Stimulated activated CD8-positive, alpha-beta memory T cell treated with anti-CD3 and anti-CD28 coated beads, Interleukin-15, amount 100 ng/mL, for 1 hour (primary cell): ENCODE results near the gene CNOT3.

Source experiments
- DNase-seq: peaks from one replicate; pipeline ENCODE4 v3.0.0-alpha.2; 2020; ENCODE audit warnings: low read depth

The CNOT3 gene

GRCh38 chr19:54151362-54152035 is 13.9 kb downstream of the CNOT3 start:
- DNase-seq = no peak

- DNase-seq = no peak
Observed at GRCh38 chr19:54152267-54152666, 14.7 kb downstream of the CNOT3 start.

- DNase-seq = no peak
Observed at GRCh38 chr19:54152878-54153524, 15.4 kb downstream of the CNOT3 start.

- DNase-seq = no peak
Observed at GRCh38 chr19:54153731-54154326, 16.3 kb downstream of the CNOT3 start.

- DNase-seq = no peak
Observed at GRCh38 chr19:54154603-54155345, 17.2 kb downstream of the CNOT3 start.

- DNase-seq = no peak
Observed at GRCh38 chr19:54155694-54156093, 18.1 kb downstream of the CNOT3 start.

- DNase-seq = no peak
Observed at GRCh38 chr19:54156490-54156889, 18.9 kb downstream of the CNOT3 start.

- DNase-seq = no peak
Observed at GRCh38 chr19:54156953-54157352, 19.4 kb downstream of the CNOT3 start.

GRCh38 chr19:54158812-54159351 is 21.3 kb downstream of the CNOT3 start:
- no peak for DNase-seq

- peak; percentile 96 for DNase-seq
Observed at GRCh38 chr19:54159352-54160181, 22.0 kb downstream of the CNOT3 start, which contains the start of gene LENG1. LENG1 (minus strand) TSS chr19:54159721; CDS start chr19:54159695, 26 bp downstream.

GRCh38 chr19:54160182-54160811 is 22.7 kb downstream of the CNOT3 start:
- DNase-seq = no peak

GRCh38 chr19:54160854-54161253 is 23.3 kb downstream of the CNOT3 start:
- no peak for DNase-seq

GRCh38 chr19:54162241-54162805 is 24.8 kb downstream of the CNOT3 start:
- peak; percentile 66 for DNase-seq

- no peak for DNase-seq
Observed at GRCh38 chr19:54162884-54163283, 25.3 kb downstream of the CNOT3 start.

GRCh38 chr19:54164369-54165068 is 27.0 kb downstream of the CNOT3 start:
- no peak for DNase-seq

GRCh38 chr19:54165222-54165621 is 27.7 kb downstream of the CNOT3 start:
- DNase-seq = no peak

- peak; percentile 92 for DNase-seq
Observed at GRCh38 chr19:54168174-54168917, 30.8 kb downstream of the CNOT3 start.

GRCh38 chr19:54169149-54169740 is 31.7 kb downstream of the CNOT3 start:
- DNase-seq = no peak
